HG03097 (cell line): ENCODE data around the gene C3orf70.

Source experiments
- ATAC-seq: cut with Tn5 transposase; IDR thresholded peaks from one replicate; pipeline ENCODE4 v1.9.1; 2021; ENCODE audit not compliant: unreplicated experiment, low FRiP score

C3orf70 gene

GRCh38 chr3:185058796-185059195 is 94.1 kb downstream of the C3orf70 start:
- no peak for ATAC-seq

- no peak for ATAC-seq
These were observed 95.0 kb downstream of the C3orf70 start for GRCh38 chr3:185057829-185058228.

GRCh38 chr3:185056908-185057307 is 96.0 kb downstream of the C3orf70 start:
- ATAC-seq, result no peak

GRCh38 chr3:185052631-185053030 is 100.2 kb downstream of the C3orf70 start:
- no peak for ATAC-seq

- ATAC-seq, result no peak
These were observed 101.1 kb downstream of the C3orf70 start for GRCh38 chr3:185051801-185052200.

- ATAC-seq, result no peak
These were observed 103.2 kb downstream of the C3orf70 start for GRCh38 chr3:185049710-185050109.

- no peak for ATAC-seq
These were observed 106.3 kb downstream of the C3orf70 start for GRCh38 chr3:185046603-185047002.

- ATAC-seq, result no peak
These were observed 106.7 kb downstream of the C3orf70 start for GRCh38 chr3:185046164-185046515.

- no peak for ATAC-seq
These were observed 110.4 kb downstream of the C3orf70 start for GRCh38 chr3:185042312-185043050.

GRCh38 chr3:185041540-185041939 is 111.3 kb downstream of the C3orf70 start:
- ATAC-seq, result no peak

GRCh38 chr3:185040425-185040824 is 112.4 kb downstream of the C3orf70 start:
- ATAC-seq, result no peak

GRCh38 chr3:185037801-185038200 is 115.1 kb downstream of the C3orf70 start:
- ATAC-seq, result no peak

GRCh38 chr3:185030951-185031350 is 121.9 kb downstream of the C3orf70 start:
- no peak for ATAC-seq

- no peak for ATAC-seq
These were observed 122.5 kb downstream of the C3orf70 start for GRCh38 chr3:185030399-185030798.

- ATAC-seq, result no peak
These were observed 123.8 kb downstream of the C3orf70 start for GRCh38 chr3:185029086-185029485.

- ATAC-seq, result no peak
These were observed 124.7 kb downstream of the C3orf70 start for GRCh38 chr3:185028121-185028520.
